K562 (cell line): ENCODE data around the gene HOXB3.
A peak's percentile ranks its signal among the peaks of the same experiment; 100 is the strongest.

Experiments
- CC2D1A ChIP-seq: fragments of 450-650 bp; IDR thresholded peaks from 2 replicates; pipeline ENCODE4 v1.6.1; 2017; ENCODE audit warnings: mild to moderate bottlenecking
- CCAR2 ChIP-seq: fragments of 200-400 bp; formaldehyde crosslinking; IDR thresholded peaks from 2 replicates; pipeline ENCODE4 v1.6.1; 2017; ENCODE audit warnings: mild to moderate bottlenecking, low read depth, low read length
- EP300 ChIP-seq: IDR thresholded peaks from 2 replicates; pipeline ENCODE4 v1.6.1; 2012; ENCODE audit warnings: low read length, improper control_type of control experiment
- EZH2 ChIP-seq: IDR thresholded peaks from 2 replicates; pipeline ENCODE4 v1.6.1; 2012; ENCODE audit warnings: low read depth, mild to moderate bottlenecking, inconsistent platforms, low read length, borderline replicate concordance
- FOSL1 ChIP-seq: fragments of 200-800 bp; sonication (Bioruptor generic); conservative IDR thresholded peaks from 2 replicates; pipeline ENCODE4 v1.6.1; 2016; ENCODE audit warnings: missing genetic modification characterization, missing compliant biosample characterization
- HDGF ChIP-seq: fragments of 450-650 bp; IDR thresholded peaks from 2 replicates; pipeline ENCODE4 v1.6.1; 2016
- MYNN ChIP-seq, 2 experiments: sonication (generic); formaldehyde crosslinking in 1 of 2; IDR thresholded peaks; 2 replicates each; pipeline versions ENCODE4 v1.5.0 to v1.6.1; 2016 to 2020; ENCODE audit warnings: antibody characterized with exemption in 1 of 2, missing genetic modification reagents in 1 of 2
- PTBP1 ChIP-seq: fragments of 200-400 bp; formaldehyde crosslinking; IDR thresholded peaks from 2 replicates; pipeline ENCODE4 v1.6.1; 2017; ENCODE audit warnings: low read depth, low read length
- RBM15 ChIP-seq: fragments of 200-400 bp; formaldehyde crosslinking; IDR thresholded peaks from 2 replicates; pipeline ENCODE4 v1.6.1; 2018; ENCODE audit warnings: mild to moderate bottlenecking, low read length, moderate library complexity; ENCODE audit not compliant: insufficient read depth
- SAFB ChIP-seq: fragments of 200-400 bp; formaldehyde crosslinking; IDR thresholded peaks from 2 replicates; pipeline ENCODE4 v1.6.1; 2017; ENCODE audit warnings: low read depth, low read length, borderline replicate concordance
- YY1 ChIP-seq, 3 experiments: IDR thresholded peaks; 2 replicates each; pipeline ENCODE4 v1.6.1; 2011; ENCODE audit warnings: low read length in 2 of 3, mild to moderate bottlenecking in 2 of 3, moderate library complexity in 2 of 3, borderline replicate concordance in 1 of 3, control low read depth in 1 of 3, low read depth in 1 of 3; ENCODE audit not compliant: insufficient read depth in 3 of 3, insufficient replicate concordance in 2 of 3, control insufficient read depth in 1 of 3, insufficient read length in 1 of 3; ENCODE audit errors: extremely low read depth in 1 of 3
- ZC3H4 ChIP-seq: sonication (generic); formaldehyde crosslinking; IDR thresholded peaks from 2 replicates; pipeline ENCODE4 v1.9.0; 2021; ENCODE audit warnings: missing genetic modification reagents, borderline replicate concordance
- ZNF263 ChIP-seq: sonication (generic); formaldehyde crosslinking; IDR thresholded peaks from 2 replicates; pipeline ENCODE4 v1.8.0; 2022; ENCODE audit warnings: mild to moderate bottlenecking, missing genetic modification reagents, borderline replicate concordance
- TF ChIP-seq, protein P1 (sequence below): sonication (generic); formaldehyde crosslinking; IDR thresholded peaks from 2 replicates; pipeline ENCODE4 v1.5.0; 2020; ENCODE audit warnings: missing genetic modification reagents

DNA sequence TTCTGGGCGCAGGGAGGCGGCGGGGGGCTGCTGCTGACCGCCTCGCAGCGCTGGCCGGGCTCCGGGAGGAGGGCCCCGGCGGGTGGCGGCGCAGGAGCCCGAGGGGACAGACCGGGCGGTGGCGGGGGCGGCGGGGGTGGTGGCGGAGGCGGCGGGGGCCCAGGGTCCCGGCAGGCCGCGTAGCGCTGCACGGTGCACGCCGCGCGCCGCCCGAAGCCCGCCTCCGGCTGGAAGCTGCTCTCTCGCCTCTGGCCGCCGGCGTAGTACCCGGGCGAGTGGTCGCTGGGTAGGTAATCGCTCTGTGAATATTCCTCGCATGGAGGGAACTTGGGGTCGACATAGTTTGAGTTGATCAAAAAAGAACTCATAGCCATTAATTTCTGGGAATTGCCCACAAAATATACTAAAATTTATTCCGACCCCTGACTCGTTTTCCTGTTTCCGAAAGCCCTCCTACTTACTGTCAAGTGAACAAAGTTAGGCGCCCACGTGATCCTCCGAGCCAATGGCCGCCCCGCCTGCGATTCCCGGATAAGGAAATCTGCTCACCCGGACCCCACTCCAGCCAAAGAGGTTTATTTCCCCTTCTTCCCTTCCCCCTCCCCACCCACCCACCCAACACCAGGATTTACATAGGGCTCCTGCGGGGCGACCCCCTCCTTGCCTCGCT, 12.0 kb downstream of the HOXB3 start, which contains the start of gene HOXB4:
- TF ChIP-seq ZNF263 (CRISPR knock-in tag): no peak
- TF ChIP-seq PTBP1: no peak
- TF ChIP-seq CCAR2: no peak
- no peak for TF ChIP-seq EZH2
- no peak for TF ChIP-seq RBM15
- no peak for TF ChIP-seq SAFB
- TF ChIP-seq, protein P1, sequence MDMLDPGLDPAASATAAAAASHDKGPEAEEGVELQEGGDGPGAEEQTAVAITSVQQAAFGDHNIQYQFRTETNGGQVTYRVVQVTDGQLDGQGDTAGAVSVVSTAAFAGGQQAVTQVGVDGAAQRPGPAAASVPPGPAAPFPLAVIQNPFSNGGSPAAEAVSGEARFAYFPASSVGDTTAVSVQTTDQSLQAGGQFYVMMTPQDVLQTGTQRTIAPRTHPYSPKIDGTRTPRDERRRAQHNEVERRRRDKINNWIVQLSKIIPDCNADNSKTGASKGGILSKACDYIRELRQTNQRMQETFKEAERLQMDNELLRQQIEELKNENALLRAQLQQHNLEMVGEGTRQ: peak; percentile 95
- TF ChIP-seq ZC3H4: no peak
- peak in 2 of 3 experiments; percentile 72 to 89 for TF ChIP-seq YY1 (IDR thresholded peaks at IDR 0.05; ENCODE audit: borderline replicate concordance in 1 of 3, control insufficient read depth in 1 of 3, extremely low read depth in 1 of 3, insufficient read depth in 3 of 3, insufficient read length in 1 of 3, insufficient replicate concordance in 2 of 3, low read depth in 1 of 3, low read length in 2 of 3)
- TF ChIP-seq FOSL1 (tag): no peak
- no peak for TF ChIP-seq EP300
- TF ChIP-seq MYNN (IDR thresholded peaks at IDR 0.05): 0 out of 2 replicates have a peak, but pooled peaks have one; percentile 2
- TF ChIP-seq MYNN (CRISPR knock-in tag; IDR thresholded peaks at IDR 0.05): no peak
- TF ChIP-seq CC2D1A: no peak
- TF ChIP-seq HDGF: no peak
